Parietal lobe (tissue), 1 donor: ENCODE data around the gene SP8. TPM values are rescaled to one million over a fixed set of nuclear protein-coding genes. Genes with fewer than 3 reads are reported as not detected.

ENCODE experiments used
- total RNA-seq: library from RNA; depleted of rRNA; stranded (reverse); fragments of >200 nt; gene quantifications from one replicate; pipeline ENCODE4 v1.2.3, GENCODE V29; 2014

SP8 gene
- total RNA-seq, result 4.7 TPM

DNA sequence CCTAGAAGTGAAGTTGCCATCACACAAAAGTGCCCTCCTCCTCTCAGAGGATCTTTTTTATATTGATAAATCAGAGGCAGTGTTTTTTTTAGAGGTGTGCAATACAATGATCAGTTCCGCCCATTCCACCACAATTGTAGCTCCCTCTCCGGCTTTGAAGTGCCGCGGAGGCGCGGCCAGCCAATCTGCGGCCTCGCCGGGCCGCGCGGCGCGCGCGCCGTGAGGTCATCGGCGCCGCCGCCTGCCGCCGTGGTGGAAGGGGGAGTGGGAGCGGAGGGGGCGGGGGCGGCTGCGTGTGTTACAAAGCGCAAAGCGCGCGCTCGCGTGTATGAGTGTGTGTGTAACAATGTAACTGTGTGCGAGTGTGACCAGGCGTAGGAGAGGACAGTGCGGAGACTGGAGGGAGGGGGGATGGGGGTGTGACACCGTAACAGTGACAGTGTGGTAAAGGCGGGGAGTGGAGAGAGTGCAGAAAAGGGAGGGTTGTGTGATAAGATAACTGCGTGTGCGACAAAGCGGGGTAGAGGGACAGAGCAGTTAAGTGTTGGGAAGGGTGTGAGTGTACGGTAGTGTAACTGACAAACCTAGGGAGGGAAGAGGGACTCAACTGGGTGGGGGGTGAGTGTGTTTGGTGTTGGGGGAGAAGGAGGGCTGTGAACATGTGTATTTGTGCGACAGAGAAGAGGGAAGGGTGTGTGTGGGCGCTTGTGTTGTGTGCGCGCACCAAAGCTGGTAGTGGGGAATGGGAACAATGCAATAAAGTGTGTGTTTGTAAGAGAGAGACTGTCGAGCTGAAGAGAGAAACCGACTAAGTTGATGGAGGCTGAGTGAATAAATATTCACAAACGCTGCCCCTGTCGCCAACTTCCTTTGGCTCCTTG, at the start of gene SP8:
Gene SP8 (minus strand): TSS at position 108 of the 881 bp plus-strand sequence. CDS start 88 bp downstream, at position 20.

Other genes starting within 250 kb of the SP8 start
- not detected for gene ABCB5, start 171.2 kb downstream of the SP8 start, total RNA-seq